IMR-90 (cell line): ENCODE measurements around the gene SPSB4. TPM values are rescaled to one million over a fixed set of nuclear protein-coding genes. Genes with fewer than 3 reads are reported as not detected.

Experiments
- ATAC-seq: fragments of 200-7000 bp; cut with Tn5 transposase; 2 replicates; pipeline ENCODE4 v1.9.1; 2020; ENCODE audit warnings: low read depth, mild to moderate bottlenecking, moderate library complexity
- BruUV-seq: library from RNA; stranded (reverse); fragments of 400-500 nt; replicated peaks from 2 replicates; lab custom pipeline; 2021; lab: Mats Ljungman, UMichigan
- CTCF ChIA-PET: fragments of 300-600 bp; formaldehyde crosslinking; extraction: SDS; loops from one replicate; lab custom pipeline; 2021; ENCODE audit warnings: antibody characterized with exemption; lab: Yijun Ruan, JAX
- POLR2A ChIA-PET: fragments of 300-600 bp; sonication (Branson Sonifier 250); formaldehyde crosslinking; loops from one replicate; lab custom pipeline; 2022; ENCODE audit warnings: antibody characterized with exemption; ENCODE audit not compliant: unreplicated experiment; lab: Charles Lee
- DNase-seq: peaks from one replicate; pipeline ENCODE4 v3.0.0; 2013
- H2AFZ ChIP-seq: replicated peaks from 2 replicates; pipeline ENCODE3; 2013; ENCODE audit warnings: low read length, mild to moderate bottlenecking; ENCODE audit not compliant: poor library complexity
- H2AK5ac ChIP-seq: 2 replicates; pipeline ENCODE4 v1.6.1; 2013; ENCODE audit warnings: low read depth, low read length, inconsistent platforms
- H2AK9ac ChIP-seq: replicated peaks from 2 replicates; pipeline ENCODE3; 2013; ENCODE audit warnings: mild to moderate bottlenecking, low read depth, low read length, moderate library complexity; ENCODE audit not compliant: poor library complexity
- H2BK120ac ChIP-seq: 2 replicates; pipeline ENCODE4 v1.6.1; 2013; ENCODE audit warnings: low read depth, low read length, inconsistent platforms
- H2BK15ac ChIP-seq: 3 replicates; pipeline ENCODE4 v1.6.1; 2013; ENCODE audit warnings: low read depth, low read length, inconsistent platforms
- H2BK20ac ChIP-seq: 2 replicates; pipeline ENCODE4 v1.6.1; 2013; ENCODE audit warnings: low read depth, mild to moderate bottlenecking, inconsistent platforms, low read length, moderate library complexity
- H2BK5ac ChIP-seq: 2 replicates; pipeline ENCODE4 v1.6.1; 2013; ENCODE audit warnings: mild to moderate bottlenecking, low read depth, low read length, inconsistent platforms; ENCODE audit not compliant: poor library complexity, severe bottlenecking
- H3K14ac ChIP-seq: replicated peaks from 2 replicates; pipeline ENCODE4 v1.6.1; 2013; ENCODE audit warnings: low read depth, low read length, inconsistent platforms
- H3K18ac ChIP-seq: 2 replicates; pipeline ENCODE4 v1.6.1; 2013; ENCODE audit warnings: low read depth, low read length, control low read depth
- H3K23ac ChIP-seq: 2 replicates; pipeline ENCODE4 v1.6.1; 2013; ENCODE audit warnings: low read depth, low read length, inconsistent platforms
- H3K27ac ChIP-seq: 2 replicates; pipeline ENCODE4 v1.5.1; 2013; ENCODE audit warnings: mild to moderate bottlenecking, control low read depth, low read length; ENCODE audit not compliant: insufficient read depth
- H3K27me3 ChIP-seq: 2 replicates; pipeline ENCODE4 v1.6.1; 2013; ENCODE audit warnings: low read length; ENCODE audit not compliant: control insufficient read depth, insufficient read depth
- H3K36me3 ChIP-seq: 2 replicates; pipeline ENCODE4 v1.6.1; 2013; ENCODE audit warnings: low read length, mixed read lengths; ENCODE audit not compliant: control insufficient read depth, insufficient read depth
- H3K4ac ChIP-seq: 2 replicates; pipeline ENCODE4 v1.6.1; 2013; ENCODE audit warnings: low read depth, low read length, inconsistent platforms
- H3K4me1 ChIP-seq: 2 replicates; pipeline ENCODE4 v1.6.1; 2013; ENCODE audit warnings: low read length, mixed read lengths; ENCODE audit not compliant: control insufficient read depth, insufficient read depth
- H3K4me2 ChIP-seq: 2 replicates; pipeline ENCODE4 v1.6.1; 2013; ENCODE audit warnings: low read depth, mild to moderate bottlenecking, control low read depth, low read length, moderate library complexity
- H3K4me3 ChIP-seq: 2 replicates; pipeline ENCODE4 v1.5.1; 2013; ENCODE audit warnings: low read depth, mild to moderate bottlenecking, control low read depth, low read length, moderate library complexity; ENCODE audit not compliant: insufficient read depth
- H3K56ac ChIP-seq: 2 replicates; pipeline ENCODE4 v1.6.1; 2013; ENCODE audit warnings: low read length, inconsistent platforms; ENCODE audit not compliant: insufficient read depth; ENCODE audit errors: extremely low read depth
- H3K79me1 ChIP-seq, 2 experiments: 2 replicates each; pipeline ENCODE4 v1.6.1; 2013; ENCODE audit warnings: low read length in 2 of 2, inconsistent platforms in 1 of 2, low read depth in 1 of 2
- H3K9ac ChIP-seq: 2 replicates; pipeline ENCODE4 v1.6.1; 2013; ENCODE audit warnings: low read depth, low read length, control low read depth
- H3K9me1 ChIP-seq: 2 replicates; pipeline ENCODE4 v1.6.1; 2013; ENCODE audit warnings: low read length, inconsistent platforms; ENCODE audit not compliant: insufficient read depth
- H3K9me3 ChIP-seq: 2 replicates; pipeline ENCODE4 v1.6.1; 2013; ENCODE audit warnings: low read length; ENCODE audit not compliant: control insufficient read depth, insufficient read depth
- H4K20me1 ChIP-seq: 2 replicates; pipeline ENCODE4 v1.6.1; 2013; ENCODE audit warnings: low read length, inconsistent platforms; ENCODE audit not compliant: insufficient read depth
- H4K5ac ChIP-seq: 2 replicates; pipeline ENCODE4 v1.6.1; 2013; ENCODE audit warnings: mild to moderate bottlenecking, low read depth, low read length, control low read depth
- H4K8ac ChIP-seq, 2 experiments: 2 replicates each; pipeline ENCODE4 v1.6.1; 2013; ENCODE audit warnings: low read depth in 2 of 2, low read length in 2 of 2, control low read depth in 1 of 2, inconsistent platforms in 1 of 2
- H4K91ac ChIP-seq: 2 replicates; pipeline ENCODE4 v1.6.1; 2013; ENCODE audit warnings: low read depth, low read length, inconsistent platforms; ENCODE audit not compliant: insufficient read depth
- BHLHE40 ChIP-seq: fragments of 150-350 bp; IDR thresholded peaks from 2 replicates; pipeline ENCODE4 v1.6.1; 2016; ENCODE audit warnings: mild to moderate bottlenecking, low read depth, low read length
- CEBPB ChIP-seq: IDR thresholded peaks from 2 replicates; pipeline ENCODE4 v1.6.1; 2012; ENCODE audit warnings: low read depth, low read length, improper control_type of control experiment
- CHD1 ChIP-seq: IDR thresholded peaks from 2 replicates; pipeline ENCODE4 v1.6.1; 2012; ENCODE audit warnings: low read depth, low read length, improper control_type of control experiment
- CTCF ChIP-seq: conservative IDR thresholded peaks from 2 replicates; pipeline ENCODE4 v1.5.1; 2012; ENCODE audit warnings: mild to moderate bottlenecking, low read depth, low read length, improper control_type of control experiment
- ELK1 ChIP-seq: fragments of 150-350 bp; IDR thresholded peaks from 2 replicates; pipeline ENCODE4 v1.6.1; 2016; ENCODE audit warnings: low read depth, mild to moderate bottlenecking, low read length, moderate library complexity, borderline replicate concordance
- MAZ ChIP-seq: IDR thresholded peaks from 2 replicates; pipeline ENCODE4 v1.6.1; 2012; ENCODE audit warnings: low read depth, mild to moderate bottlenecking, low read length, improper control_type of control experiment, moderate library complexity, borderline replicate concordance
- MXI1 ChIP-seq: IDR thresholded peaks from 2 replicates; pipeline ENCODE4 v1.6.1; 2012; ENCODE audit warnings: low read depth, mild to moderate bottlenecking, low read length, moderate library complexity, borderline replicate concordance
- POLR2A ChIP-seq: IDR thresholded peaks from 2 replicates; pipeline ENCODE4 v1.6.1; 2012; ENCODE audit warnings: mild to moderate bottlenecking, low read depth, low read length
- RAD21 ChIP-seq: IDR thresholded peaks from 2 replicates; pipeline ENCODE4 v1.6.1; 2012; ENCODE audit warnings: low read length, improper control_type of control experiment
- RCOR1 ChIP-seq: IDR thresholded peaks from 2 replicates; pipeline ENCODE4 v1.6.1; 2012; ENCODE audit warnings: mild to moderate bottlenecking, low read length, improper control_type of control experiment; ENCODE audit not compliant: insufficient replicate concordance
- RFX5 ChIP-seq: IDR thresholded peaks from 2 replicates; pipeline ENCODE4 v1.8.0; 2012; ENCODE audit warnings: low read depth, mild to moderate bottlenecking, low read length, moderate library complexity
- SMC3 ChIP-seq: fragments of 150-350 bp; IDR thresholded peaks from 2 replicates; pipeline ENCODE4 v1.6.1; 2016; ENCODE audit warnings: low read depth, mild to moderate bottlenecking, antibody characterized with exemption, low read length, moderate library complexity
- WGBS, 2 experiments: methylation state at CpG; one replicate each; pipeline versions ENCODE4 v1.1.5 to v1.1.7; 2013; ENCODE audit warnings: missing lambda C conversion rate in 2 of 2; ENCODE audit not compliant: insufficient read length in 1 of 2; ENCODE audit errors: extremely low coverage in 2 of 2; 5-methylcytosine and 5-hydroxymethylcytosine counted together
- dilution Hi-C: fragments of 300-500 bp; cut with HindIII; formaldehyde crosslinking; loops from one replicate; pipeline ENCODE4 v1.14.3; 2018; ENCODE audit warnings: low sequenced_read_pairs; ENCODE audit not compliant: unreplicated experiment
- in situ Hi-C: fragments of 300-500 bp; cut with MboI; formaldehyde crosslinking; loops from 3 replicates; pipeline ENCODE4 v1.14.3; 2019; ENCODE audit warnings: low sequenced_read_pairs, inconsistent platforms, mixed read lengths
- intact Hi-C: fragments of 100-400 bp; cut with micrococcal nuclease; formaldehyde crosslinking; loops from 2 replicates; pipeline ENCODE4 v1.10.0; 2022
- polyA plus RNA-seq, 3 experiments: library from polyadenylated mRNA; depleted of rRNA; stranded (reverse); fragments of >200 nt; gene quantifications; 2 replicates each; pipeline ENCODE4 v1.2.3, GENCODE V29; 2012; ENCODE audit warnings: low replicate concordance in 1 of 3
- total RNA-seq: library from RNA; depleted of rRNA; stranded (reverse); fragments of >200 nt; gene quantifications from 2 replicates; pipeline ENCODE4 v1.2.3, GENCODE V29; 2012
- TF ChIP-seq, protein P1 (sequence below): fragments of 150-350 bp; IDR thresholded peaks from 2 replicates; pipeline ENCODE4 v1.6.1; 2017; ENCODE audit warnings: mild to moderate bottlenecking, antibody characterized with exemption, low read length, low read depth

Gene SPSB4
- total and polyA plus RNA-seq, 2 of the 4 experiments (the other 2 are of a cell fraction), result not detected

- no peak overlapping the region for H2BK15ac ChIP-seq
- WGBS, 2 experiments, result 8% methylated on average over 11 of the region's 12 CpGs; no CpG with 5 or more reads in 1 of the 2 experiments
- no peaks in the 10 kb centered on the region for H4K20me1 ChIP-seq
- H4K91ac ChIP-seq, result no peak overlapping the region
- no peaks in the 10 kb centered on the region for H3K36me3 ChIP-seq
- no peak overlapping the region for H2BK20ac ChIP-seq
- H3K9me3 ChIP-seq, result no peaks in the 10 kb centered on the region
- H2BK120ac ChIP-seq, result no peak overlapping the region
- ATAC-seq (no peak), DNase-seq (no peak)
- no peak overlapping the region for H3K23ac ChIP-seq
- H3K27ac ChIP-seq, result no peak overlapping the region
- no peak overlapping the region for H2AFZ ChIP-seq
- H3K9ac ChIP-seq, result no peak overlapping the region
- H2BK5ac ChIP-seq, result no peak overlapping the region
- no peaks in the 10 kb centered on the region for H3K79me1 ChIP-seq
- H3K56ac ChIP-seq, result no peak overlapping the region
- in situ Hi-C loops, result loop anchor here (10.0 kb wide), 1 partner anchor 209 kb away; no protein-coding TSS in a partner anchor
- no peak overlapping the region for H3K14ac ChIP-seq
- no peak overlapping the region for H2AK5ac ChIP-seq
- H3K4me2 ChIP-seq, result no peak overlapping the region
- POLR2A ChIA-PET, result no interaction called here
- H3K4me1 ChIP-seq, result no peaks in the 10 kb centered on the region
- intact Hi-C loops, result no loop called here
- no peak overlapping the region for H3K4ac ChIP-seq
- no peak overlapping the region for H3K4me3 ChIP-seq
- H3K27me3 ChIP-seq, result peaks cover 30% of the 10 kb centered on the region
- H4K8ac ChIP-seq, result no peak overlapping the region
- no peak overlapping the region for H2AK9ac ChIP-seq
- TF ChIP-seq ELK1 (no peak), RCOR1 (no peak), POLR2A (no peak), CTCF (no peak), CEBPB (no peak), RAD21 (no peak), MXI1 (no peak), CHD1 (no peak), RFX5 (no peak), BHLHE40 (no peak), MAZ (no peak), SMC3 (no peak)
- TF ChIP-seq, protein P1, sequence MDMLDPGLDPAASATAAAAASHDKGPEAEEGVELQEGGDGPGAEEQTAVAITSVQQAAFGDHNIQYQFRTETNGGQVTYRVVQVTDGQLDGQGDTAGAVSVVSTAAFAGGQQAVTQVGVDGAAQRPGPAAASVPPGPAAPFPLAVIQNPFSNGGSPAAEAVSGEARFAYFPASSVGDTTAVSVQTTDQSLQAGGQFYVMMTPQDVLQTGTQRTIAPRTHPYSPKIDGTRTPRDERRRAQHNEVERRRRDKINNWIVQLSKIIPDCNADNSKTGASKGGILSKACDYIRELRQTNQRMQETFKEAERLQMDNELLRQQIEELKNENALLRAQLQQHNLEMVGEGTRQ, result no peak
- H3K9me1 ChIP-seq, result no peaks in the 10 kb centered on the region
- BruUV-seq, result no TSS peak
- dilution Hi-C loops, result no loop called here
- CTCF ChIA-PET, result interaction anchor here (1.8 kb wide), 1 partner anchor 104 kb away, joined by 5 read pairs; no protein-coding TSS in a partner anchor
- no peak overlapping the region for H3K18ac ChIP-seq
- no peak overlapping the region for H4K5ac ChIP-seq
Measured at GRCh38 chr3:141104151-141104821, 53.1 kb downstream of the SPSB4 start.
